IPS-18c (cell line): ENCODE data around the gene DAPK1.
"Not testable (repeated sequence)": the region's sequence is repeated elsewhere in the genome, so short reads cannot be mapped to it uniquely, and the experiment has no call there.

Source experiments
- H3K4me3 ChIP-seq: 2 replicates; pipeline ENCODE4 v1.7.0; 2013; ENCODE audit warnings: low read depth, mild to moderate bottlenecking, low read length, moderate library complexity; ENCODE audit not compliant: insufficient read depth
- H3K9me3 ChIP-seq: one replicate; pipeline ENCODE4 v1.6.1; 2013; ENCODE audit warnings: mild to moderate bottlenecking, low read length, moderate library complexity; ENCODE audit not compliant: control insufficient read depth, insufficient read depth

DAPK1 gene

GRCh38 chr9:87492642-87493041 is 5.0 kb upstream of the DAPK1 start:
- Histone ChIP-seq H3K9me3 (no peaks in the 10 kb centered on the region), H3K4me3 (no peak overlapping the region)

- H3K4me3 ChIP-seq: no peak overlapping the region
- no peaks in the 10 kb centered on the region for H3K9me3 ChIP-seq
Measured at GRCh38 chr9:87494970-87495471, 2.6 kb upstream of the DAPK1 start.

- Histone ChIP-seq H3K9me3 (no peaks in the 10 kb centered on the region), H3K4me3 (peak overlapping the region; percentile 78)
Measured at GRCh38 chr9:87497080-87497603, 525 bp upstream of the DAPK1 start.

- H3K9me3 ChIP-seq: no peaks in the 10 kb centered on the region
- peak overlapping the region; percentile 78 for H3K4me3 ChIP-seq
Measured at GRCh38 chr9:87498046-87498810, 561 bp downstream of the DAPK1 start.

GRCh38 chr9:87498811-87499360 is 1.2 kb downstream of the DAPK1 start:
- peak overlapping the region; percentile 78 for H3K4me3 ChIP-seq
- H3K9me3 ChIP-seq: no peaks in the 10 kb centered on the region

GRCh38 chr9:87499424-87500017 is 1.9 kb downstream of the DAPK1 start:
- peak overlapping the region; percentile 78 for H3K4me3 ChIP-seq

GRCh38 chr9:87500491-87501270 is 3.0 kb downstream of the DAPK1 start:
- no peak overlapping the region for H3K4me3 ChIP-seq
- H3K9me3 ChIP-seq: no peaks in the 10 kb centered on the region

More at GRCh38 chr9:87499424-87500017, 1.9 kb downstream of the DAPK1 start:
- no peaks in the 10 kb centered on the region for H3K9me3 ChIP-seq

- H3K4me3 ChIP-seq, H3K9me3 ChIP-seq: not testable (repeated sequence)
Measured at GRCh38 chr9:87501271-87501656, 3.6 kb downstream of the DAPK1 start.

- no peaks in the 10 kb centered on the region for H3K9me3 ChIP-seq
- H3K4me3 ChIP-seq: no peak overlapping the region
Measured at GRCh38 chr9:87501806-87502205, 4.1 kb downstream of the DAPK1 start.

GRCh38 chr9:87502391-87503221 is 4.9 kb downstream of the DAPK1 start:
- no peaks in the 10 kb centered on the region for H3K9me3 ChIP-seq
- no peak overlapping the region for H3K4me3 ChIP-seq

GRCh38 chr9:87503430-87503829 is 5.8 kb downstream of the DAPK1 start:
- no peaks in the 10 kb centered on the region for H3K9me3 ChIP-seq

GRCh38 chr9:87503927-87504326 is 6.3 kb downstream of the DAPK1 start:
- Histone ChIP-seq H3K4me3 (no peak overlapping the region), H3K9me3 (no peaks in the 10 kb centered on the region)

More at GRCh38 chr9:87503430-87503829, 5.8 kb downstream of the DAPK1 start:
- H3K4me3 ChIP-seq: no peak overlapping the region

GRCh38 chr9:87504938-87505337 is 7.3 kb downstream of the DAPK1 start:
- no peaks in the 10 kb centered on the region for H3K9me3 ChIP-seq

GRCh38 chr9:87505869-87506678 is 8.4 kb downstream of the DAPK1 start:
- Histone ChIP-seq H3K9me3 (no peaks in the 10 kb centered on the region), H3K4me3 (no peak overlapping the region)

More at GRCh38 chr9:87504938-87505337, 7.3 kb downstream of the DAPK1 start:
- no peak overlapping the region for H3K4me3 ChIP-seq

GRCh38 chr9:87507576-87507975 is 9.9 kb downstream of the DAPK1 start:
- no peak overlapping the region for H3K4me3 ChIP-seq

GRCh38 chr9:87510252-87510683 is 12.6 kb downstream of the DAPK1 start:
- Histone ChIP-seq H3K9me3 (no peaks in the 10 kb centered on the region), H3K4me3 (no peak overlapping the region)

More at GRCh38 chr9:87507576-87507975, 9.9 kb downstream of the DAPK1 start:
- H3K9me3 ChIP-seq: no peaks in the 10 kb centered on the region
